RPMI7951 (cell line): ENCODE results near the gene CDC42BPB. TPM values are rescaled to one million over a fixed set of nuclear protein-coding genes. Genes with fewer than 3 reads are reported as not detected.
"Not testable (repeated sequence)": the region's sequence is repeated elsewhere in the genome, so short reads cannot be mapped to it uniquely, and the experiment has no call there.

Experiments used
- DNase-seq: peaks from one replicate; pipeline ENCODE4 v3.0.0-alpha.2; 2012; ENCODE audit warnings: low read depth
- total RNA-seq: library from RNA; depleted of rRNA; stranded (reverse); fragments of >200 nt; shearing (Covaris generic); gene quantifications from 2 replicates; pipeline ENCODE4 v1.2.3, GENCODE V29; 2014

Gene CDC42BPB
- total RNA-seq, 1 experiment from 2014 or later = 22.0 TPM

DNA sequence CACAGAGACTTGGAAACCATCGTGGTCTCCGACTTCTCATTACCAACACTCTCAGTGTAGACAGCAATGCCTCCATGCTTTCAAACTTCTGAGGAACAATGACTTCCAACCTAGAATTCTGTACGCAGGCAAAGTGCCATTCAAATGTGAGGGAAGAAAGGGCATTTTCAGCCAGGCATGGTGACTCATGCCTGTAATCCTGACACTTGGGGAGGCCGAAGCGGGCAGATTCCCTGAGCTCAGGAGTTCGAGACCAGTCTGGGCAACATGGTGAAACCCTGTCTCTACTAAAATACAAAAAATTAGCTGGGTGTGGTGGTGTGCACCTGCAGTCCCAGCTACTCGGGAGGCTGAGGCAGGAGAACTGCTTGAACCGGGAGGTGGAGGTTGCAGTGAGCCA is 9.9 kb downstream of the CDC42BPB start:
- not testable (repeated sequence) for DNase-seq

DNA sequence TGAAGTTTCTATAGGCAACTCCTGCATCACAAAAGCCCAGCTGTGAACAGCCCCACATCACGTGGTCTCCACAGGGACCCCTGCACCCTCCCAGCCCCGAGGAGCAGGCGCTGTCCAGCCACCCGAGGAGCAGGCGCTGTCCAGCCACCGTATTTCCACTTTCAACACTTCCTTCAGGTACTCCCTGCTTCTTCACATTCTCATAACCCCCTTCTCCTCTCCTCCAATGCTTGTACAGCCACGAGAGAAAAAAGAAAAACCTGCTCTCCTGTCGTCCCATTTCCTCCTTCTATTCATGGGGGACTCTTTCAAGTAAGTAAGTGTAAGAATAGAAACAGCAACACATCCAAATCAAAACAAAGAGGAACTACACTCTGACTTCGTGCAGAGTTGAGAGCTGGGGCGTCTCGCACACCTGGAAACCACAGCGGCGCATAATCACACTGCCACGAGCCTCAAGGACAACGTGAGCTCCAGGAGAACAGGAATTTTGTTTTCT is 11.9 kb downstream of the CDC42BPB start:
- no peak for DNase-seq

DNA sequence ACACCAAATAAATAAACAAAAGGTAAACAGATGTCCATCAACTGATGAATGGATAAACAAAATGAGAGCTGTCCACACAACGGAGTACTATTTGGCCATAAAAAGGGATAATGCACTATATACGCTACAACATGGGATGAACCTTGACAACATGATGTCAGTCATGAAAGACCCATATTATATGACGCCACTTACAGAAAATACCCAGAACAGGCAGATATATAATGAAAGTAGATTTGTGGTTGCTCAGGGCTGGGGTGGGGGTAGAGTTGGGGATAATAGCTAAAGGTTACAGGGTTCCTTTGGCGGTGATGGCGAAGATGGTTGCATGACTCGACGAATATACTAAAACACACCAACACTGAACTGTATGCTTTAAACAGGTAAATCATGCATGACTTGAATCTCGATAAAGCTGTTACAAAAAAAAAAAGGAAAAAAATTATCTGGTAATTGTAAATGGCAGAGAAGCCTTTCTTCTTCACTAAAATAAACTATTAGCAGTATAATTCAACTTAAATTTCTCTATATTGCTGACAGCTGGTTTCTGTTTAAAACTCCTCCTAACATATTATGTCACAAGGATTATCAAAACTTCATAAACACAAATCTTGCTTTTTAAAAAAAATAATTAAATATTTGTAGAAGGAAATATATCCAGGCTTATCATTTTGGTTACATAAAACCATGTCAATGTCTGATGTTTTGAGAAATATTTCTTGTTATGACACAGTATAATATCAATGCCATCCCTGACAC is 13.9 kb downstream of the CDC42BPB start:
- DNase-seq = no peak

DNA sequence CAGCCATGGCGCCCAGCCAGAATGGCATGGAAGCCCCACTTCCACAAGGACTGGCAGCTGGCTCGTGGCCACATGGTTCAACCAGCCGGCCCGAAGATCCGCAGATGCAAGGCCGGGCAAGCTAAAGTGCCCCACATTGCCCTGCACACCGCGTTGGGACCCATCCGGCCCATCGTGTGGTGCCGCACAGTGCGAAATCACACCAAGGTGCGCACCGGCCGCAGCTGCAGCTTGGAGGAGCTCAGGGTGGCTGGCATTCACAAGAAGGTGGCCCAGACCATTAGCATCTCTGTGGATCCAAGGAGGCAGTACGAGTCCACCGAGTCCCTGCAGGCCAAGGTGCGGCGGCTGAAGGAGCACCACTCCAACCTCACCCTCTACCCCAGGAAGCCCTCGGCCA is 15.9 kb downstream of the CDC42BPB start:
- DNase-seq = no peak

DNA sequence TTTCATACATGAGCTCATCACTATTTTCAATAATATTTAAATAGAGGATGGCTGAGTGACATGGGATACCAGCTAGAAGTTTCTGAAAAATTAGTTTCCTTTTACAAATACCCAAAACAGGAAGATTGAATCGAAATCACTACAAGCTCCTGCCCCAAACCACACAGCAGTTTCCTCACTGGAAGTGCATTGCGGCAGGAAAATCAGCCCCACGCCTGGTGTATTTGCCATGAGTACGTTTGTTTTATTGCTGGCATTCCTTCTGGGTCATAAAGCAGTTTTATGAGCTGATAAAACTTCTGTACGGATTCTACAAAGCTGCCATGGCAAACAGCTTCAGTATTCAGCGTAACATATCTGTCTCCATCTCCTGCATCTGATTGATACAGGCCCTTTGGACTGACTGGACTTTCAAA is 23.7 kb downstream of the CDC42BPB start:
- no peak for DNase-seq

DNA sequence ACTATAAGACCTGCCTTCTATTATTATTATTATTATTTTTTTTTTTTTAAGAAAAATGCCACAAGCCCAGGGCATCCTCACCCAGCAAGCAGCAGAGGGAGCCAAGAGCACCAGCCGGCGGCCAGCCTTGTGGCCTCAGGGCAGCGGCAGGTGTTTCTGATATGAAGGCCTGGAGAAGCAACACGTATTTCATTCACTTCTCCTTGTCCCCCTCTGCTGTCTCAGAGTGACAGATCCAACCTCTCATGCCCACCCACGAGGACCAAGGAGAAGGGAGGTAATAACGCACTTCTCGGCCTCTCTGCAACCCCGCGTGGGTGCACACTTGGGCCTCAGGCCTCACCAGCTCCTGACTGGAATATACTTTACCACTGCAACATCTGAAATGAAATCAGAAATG is 25.4 kb downstream of the CDC42BPB start:
- DNase-seq = no peak

DNA sequence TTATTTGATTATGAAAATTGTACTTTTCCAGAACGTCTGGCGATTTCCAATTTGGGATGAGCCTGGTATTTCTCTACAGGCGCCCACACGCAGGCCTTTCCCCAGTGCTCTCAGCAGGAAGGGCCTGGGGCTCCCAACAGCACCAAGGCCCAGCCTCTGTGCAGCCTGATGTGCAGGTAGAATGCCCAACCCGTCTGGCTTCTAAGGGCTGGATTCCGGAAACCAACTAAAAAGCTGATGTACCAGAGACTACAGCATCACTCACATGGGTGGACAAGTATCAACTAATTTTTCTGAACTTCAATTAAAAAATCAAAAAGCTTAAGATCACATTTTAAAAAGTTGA is 25.8 kb downstream of the CDC42BPB start:
- no peak for DNase-seq

DNA sequence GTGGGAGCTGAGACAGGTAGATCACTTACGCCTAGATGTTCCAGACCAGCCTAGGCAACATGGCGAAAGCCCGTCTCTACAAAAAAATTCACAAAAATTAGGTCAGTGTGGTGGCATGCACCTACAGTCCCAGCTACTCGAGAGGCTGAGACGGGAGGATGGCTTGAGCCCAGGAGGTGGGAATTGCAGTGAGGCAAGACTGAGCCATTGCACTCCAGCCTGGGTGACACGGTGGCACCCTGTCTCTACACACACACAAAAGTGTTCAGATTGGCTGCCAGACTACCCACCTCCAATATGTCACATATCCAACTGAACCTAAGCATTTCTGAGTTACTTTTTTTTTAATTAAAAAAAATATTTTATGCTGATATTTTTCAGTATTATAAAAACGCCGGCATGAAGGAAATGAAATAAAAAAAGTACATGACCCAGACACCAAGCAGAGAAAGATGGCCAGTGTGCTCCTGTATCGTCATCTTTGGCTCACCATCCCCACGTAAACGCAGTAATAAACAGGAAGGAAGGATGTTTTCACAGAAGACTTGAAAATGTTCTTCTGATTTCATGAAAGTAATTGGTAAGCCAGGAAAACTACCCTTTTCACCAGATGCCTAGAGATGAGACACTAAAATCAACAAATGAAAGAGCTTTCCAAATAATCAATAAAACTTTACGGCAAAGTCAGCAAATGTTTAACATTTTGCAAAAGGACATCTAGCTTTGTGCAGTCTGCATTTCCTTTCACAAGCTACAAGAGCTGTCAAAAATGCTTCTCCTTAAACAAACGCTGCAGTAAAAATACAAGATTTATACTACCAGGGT is 26.4 kb downstream of the CDC42BPB start:
- DNase-seq = no peak

DNA sequence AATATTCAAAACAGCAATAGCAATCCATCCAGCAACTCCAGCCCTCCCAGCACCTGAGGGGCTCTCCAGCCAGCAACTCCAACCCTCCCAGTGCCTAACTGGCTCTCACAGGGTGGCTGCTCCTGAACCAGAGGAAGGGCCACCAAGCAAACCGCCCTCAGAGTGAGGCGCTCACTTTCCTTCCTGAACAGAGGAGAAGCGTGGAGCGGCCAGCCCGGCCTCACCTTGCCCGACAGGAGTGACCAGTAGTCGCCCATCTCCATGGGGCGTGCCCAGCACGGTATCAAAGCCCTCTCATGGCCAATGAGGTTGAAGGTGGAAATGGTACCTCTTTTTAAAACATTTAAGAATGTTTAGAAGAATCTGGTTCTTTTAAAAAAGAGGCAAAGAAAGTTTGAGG is 27.4 kb downstream of the CDC42BPB start:
- DNase-seq = no peak

DNA sequence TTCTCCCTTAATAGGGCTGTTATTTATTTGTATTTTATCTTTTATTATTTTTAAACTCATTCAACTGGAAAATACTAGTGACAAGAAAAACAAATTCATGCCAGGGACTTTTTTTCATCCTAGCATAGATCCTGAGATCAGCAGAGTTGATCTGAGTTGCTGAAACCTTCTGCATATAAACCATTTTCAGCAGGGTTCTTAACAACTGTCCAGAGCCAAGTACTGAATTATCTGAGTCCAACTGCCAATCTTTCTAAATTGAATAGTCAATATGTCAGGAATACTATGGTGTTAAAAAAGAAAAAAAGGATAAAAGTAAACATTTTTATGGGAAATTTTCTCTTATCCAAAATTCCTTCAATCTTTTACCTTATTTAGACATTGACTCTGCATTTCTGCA is 28.6 kb downstream of the CDC42BPB start:
- no peak for DNase-seq

DNA sequence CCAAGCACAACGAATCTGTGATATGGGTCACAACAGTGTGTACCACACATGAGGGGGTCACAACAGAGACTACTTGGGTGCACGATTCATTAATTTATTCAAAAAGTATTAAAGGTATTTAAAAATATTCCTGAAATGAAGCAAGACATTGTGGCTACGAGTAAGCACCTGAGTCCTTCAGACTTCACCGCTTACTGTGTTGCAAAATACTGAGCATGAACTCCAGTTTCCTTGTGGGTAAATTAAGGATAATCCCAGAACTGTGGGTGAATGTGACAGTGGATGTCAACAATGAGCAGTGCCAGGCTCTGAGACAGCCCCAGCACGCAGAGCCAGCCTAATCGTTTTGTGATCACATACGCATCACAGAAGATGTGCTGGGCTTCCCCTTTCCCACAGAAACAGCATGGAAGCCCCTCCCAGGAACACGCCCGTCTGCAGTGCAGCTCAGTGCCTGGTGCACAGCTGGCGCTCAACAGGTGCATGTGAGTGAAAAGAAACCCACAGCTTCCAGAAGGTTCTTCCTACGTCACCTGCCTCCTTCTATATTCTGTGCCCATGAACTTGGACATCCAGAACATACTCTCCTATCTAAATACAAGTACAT is 29.1 kb downstream of the CDC42BPB start:
- no peak for DNase-seq

DNA sequence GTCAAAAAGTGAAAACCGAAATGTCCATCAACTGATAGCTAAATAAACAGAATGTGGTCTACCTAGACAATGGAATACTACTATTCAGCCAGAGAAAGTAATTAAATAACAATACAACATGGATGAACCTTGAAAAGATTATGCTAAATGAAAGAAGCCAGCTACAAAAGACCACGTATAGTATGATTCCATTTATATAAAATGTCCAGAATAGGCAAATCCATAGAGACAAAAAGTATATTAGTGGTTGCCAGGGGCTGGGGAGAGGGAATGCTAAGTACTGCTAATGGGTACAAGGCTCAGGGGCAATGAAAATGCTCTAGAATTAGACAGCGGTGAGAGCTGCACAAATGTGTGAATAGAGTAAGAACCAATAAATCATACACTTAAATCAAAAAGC is 29.9 kb downstream of the CDC42BPB start:
- no peak for DNase-seq

DNA sequence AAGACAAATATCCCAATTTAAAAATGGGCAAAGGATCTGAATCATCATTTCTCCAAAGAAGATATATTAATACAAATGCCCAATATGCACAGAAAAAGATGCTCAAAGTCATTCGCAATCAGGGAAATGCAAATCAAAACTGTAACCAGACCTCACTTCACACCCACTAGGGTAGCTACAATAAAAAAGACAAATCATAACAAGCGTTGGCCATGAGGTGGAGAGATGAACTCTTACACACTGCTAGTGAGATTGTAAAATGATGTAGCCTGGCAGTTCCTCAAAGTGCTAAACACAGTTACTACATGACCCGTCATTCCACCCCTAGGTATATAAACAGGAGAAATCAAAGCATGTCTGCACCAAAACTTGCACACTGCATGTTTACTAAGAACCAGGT is 30.4 kb downstream of the CDC42BPB start:
- DNase-seq = no peak

DNA sequence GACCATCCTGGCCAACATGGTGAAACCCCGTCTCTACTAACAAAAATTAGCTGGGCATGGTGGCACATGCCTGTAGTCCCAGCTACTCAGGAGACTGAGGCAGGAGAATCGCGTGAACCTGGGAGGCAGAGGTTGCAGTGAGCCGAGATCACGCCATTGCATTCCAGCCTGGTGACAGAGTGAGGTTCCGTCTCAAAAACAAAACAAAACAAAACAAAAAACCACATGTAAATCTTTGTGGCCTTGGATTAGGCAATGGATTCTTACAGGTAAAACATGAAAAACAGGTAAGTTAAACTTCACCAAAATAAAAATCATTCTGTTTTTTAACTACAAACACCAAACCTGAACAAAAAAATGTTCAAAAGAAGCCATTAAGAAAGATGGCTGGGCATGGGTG is 31.2 kb downstream of the CDC42BPB start:
- not testable (repeated sequence) for DNase-seq

DNA sequence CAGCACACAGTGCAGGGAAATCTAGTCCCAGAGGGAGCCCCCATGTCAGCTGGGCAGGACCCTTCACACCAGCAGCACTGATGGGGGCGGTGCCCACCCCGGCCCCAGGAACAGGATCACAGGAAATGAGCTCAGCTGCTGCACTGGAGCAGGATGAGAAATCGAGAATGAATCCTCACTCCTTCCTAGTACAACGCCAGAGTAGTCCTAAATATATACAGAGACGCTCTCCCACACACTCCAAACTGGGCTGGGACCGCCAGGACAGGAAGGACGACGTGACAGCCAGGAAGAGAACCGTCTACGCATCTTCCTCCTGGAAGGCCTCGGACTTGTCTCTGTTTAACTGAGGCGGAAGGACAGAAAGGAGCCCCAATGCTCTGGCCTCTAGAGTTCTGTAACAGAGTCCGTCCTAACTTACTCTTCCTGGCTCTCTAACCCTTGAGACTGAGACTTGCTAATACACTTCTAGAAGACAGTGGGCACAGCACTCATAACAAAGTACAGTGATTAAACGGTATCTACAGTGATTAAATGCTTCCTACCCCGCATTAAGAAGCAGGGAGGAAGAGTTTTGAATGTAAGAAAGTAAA is 33.4 kb downstream of the CDC42BPB start:
- peak; percentile 29 for DNase-seq

DNA sequence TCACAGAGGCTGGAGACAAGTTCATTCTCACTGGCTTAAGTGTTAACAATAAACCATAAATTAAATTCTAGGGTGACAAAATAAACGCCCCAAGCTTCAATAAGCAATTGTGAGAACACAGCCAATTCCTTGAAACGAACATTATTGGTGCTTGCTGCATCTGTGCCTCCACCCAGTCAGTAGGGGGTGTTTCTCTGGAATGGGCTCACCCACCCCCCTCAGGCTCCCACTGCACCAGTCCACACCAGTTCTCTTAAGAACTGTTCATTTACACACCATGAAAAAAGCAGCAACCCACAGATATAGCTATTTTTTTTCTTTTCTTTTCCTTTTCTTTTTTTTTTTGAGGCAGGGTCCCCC is 34.7 kb downstream of the CDC42BPB start:
- DNase-seq = no peak

DNA sequence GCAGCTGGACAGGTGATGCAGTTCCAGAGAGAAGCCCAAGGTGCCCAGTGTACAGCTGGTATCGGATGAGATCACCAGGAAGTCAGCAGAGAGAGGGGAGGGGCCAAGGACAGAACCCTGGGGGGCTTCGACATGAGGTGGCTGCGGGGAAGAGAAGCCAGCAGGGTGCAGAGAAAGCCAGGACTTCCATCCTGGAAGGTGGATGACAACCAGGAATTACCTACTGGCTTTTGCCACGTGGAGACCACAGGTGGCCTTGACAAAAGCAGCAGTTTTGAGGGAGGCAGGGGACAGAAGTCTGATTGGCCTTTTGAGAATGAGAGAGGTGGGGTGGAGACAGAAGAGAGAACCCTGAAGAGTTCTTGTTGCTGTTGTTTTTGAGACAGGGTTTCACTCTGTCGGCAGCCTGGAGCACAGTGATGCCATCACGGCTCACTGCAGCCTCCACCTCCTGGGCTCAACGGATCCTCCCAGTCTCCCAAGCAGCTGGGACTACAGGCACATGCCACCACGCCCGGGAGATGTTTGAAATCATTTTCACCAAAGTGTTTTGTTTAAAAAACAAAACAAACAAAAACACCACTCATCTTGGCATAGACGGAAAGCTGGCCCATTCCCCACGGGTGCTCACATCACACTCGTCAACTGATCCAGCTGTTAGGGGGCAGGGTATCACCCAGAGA is 35.2 kb downstream of the CDC42BPB start:
- no peak for DNase-seq

DNA sequence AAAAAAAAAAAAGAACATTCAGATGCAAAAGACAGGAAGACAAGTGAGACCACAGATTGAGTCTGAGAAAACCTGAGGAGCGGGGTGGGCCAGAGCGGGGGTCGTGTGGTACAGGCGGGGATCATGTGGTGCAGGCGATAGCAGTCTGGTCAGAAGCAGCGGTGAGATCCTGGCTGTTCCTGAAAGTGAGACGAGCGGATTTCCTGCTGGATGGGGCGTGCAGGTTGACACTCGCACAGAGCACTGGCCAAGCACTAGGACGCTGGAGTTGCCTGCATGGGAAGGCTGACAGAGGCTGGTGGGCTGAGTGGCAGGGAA is 35.7 kb downstream of the CDC42BPB start:
- no peak for DNase-seq

DNA sequence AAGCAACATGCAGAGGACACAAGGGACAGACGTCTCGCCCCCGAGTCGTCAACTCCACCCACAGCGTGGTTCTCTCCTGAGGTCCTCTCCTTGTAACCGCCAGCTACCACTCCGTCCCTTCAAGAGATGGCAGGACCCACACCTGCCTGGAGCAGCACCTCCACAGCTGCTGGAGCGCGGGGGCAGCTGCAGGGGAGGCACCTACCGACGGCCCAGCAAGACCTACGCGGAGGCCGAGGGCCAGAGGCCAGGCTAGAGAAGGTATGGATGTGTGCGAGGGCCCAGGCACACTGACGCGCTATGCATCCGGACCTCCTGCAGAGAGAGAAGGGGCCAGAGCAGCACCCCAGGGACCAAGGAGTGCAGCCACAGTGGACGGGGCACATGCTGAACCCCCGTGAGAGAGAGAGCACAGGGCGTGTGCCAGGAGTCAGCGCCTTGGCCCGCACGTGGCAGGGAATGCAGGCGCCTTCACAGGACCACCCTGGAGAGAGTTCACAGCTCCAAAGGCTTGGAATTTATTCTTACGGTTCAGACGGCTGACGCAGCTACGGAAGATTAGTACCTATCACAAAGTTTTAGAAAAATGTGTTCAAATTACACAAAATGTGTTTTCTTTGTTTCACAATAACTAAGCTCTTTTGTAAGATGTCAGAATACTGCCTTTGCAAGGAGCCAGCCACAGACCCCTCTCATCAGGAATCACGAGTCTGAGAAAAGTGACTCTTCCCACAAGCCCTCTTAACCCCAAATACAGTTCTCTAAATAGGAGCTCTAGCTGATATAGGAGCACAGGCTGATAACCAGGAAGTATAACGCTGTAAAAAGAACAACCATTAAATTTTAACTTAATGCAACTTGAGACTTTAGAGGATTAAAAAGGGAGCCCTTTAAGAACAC is 36.8 kb downstream of the CDC42BPB start:
- no peak for DNase-seq

DNA sequence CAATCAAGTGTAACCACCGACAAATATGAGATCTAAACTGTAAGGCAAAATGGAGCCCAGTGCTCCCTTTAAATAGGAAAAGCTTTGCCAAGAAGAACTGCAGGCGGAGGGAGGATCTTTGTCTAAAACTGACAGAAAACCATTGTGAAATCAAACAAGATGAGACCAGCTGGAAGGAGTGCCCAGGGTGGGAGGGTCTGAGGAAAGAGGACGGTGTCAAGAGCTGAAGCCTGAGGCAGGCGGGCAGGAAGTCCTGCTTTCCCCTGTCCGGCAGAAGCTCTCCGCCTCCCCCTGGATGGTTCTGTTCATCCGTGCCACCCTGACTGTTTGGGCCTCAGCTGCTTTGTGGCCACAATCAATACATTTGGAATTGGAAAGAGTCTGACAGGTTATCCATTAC is 37.5 kb downstream of the CDC42BPB start:
- DNase-seq = no peak

DNA sequence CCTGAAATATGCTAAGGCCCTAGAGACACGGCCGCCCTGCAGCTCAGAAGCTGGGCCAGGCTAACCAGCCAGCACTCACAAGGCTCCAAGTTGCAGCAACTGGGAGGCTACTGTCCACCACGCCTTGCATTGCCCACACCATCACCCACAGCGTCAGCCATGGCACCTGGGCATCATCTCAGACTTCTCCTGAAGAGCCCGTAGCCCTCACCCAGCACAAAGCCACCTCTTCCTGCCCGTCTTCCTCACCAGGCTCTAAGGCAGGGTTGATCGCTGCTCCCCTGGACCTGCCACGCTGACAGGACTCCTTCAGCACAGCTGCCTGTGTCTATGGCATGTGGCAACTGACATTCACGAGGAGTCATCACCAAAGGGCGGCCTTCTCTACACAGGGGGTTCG is 38.1 kb downstream of the CDC42BPB start:
- no peak for DNase-seq
